IPS-11a (cell line): ENCODE data around the gene BRCA2.
"Not testable (repeated sequence)": the region's sequence is repeated elsewhere in the genome, so short reads cannot be mapped to it uniquely, and the experiment has no call there.

Experiments
- H3K4me3 ChIP-seq: one replicate; pipeline ENCODE4 v1.5.1; 2013; ENCODE audit warnings: low read depth, low read length, control low read depth

The BRCA2 gene

DNA sequence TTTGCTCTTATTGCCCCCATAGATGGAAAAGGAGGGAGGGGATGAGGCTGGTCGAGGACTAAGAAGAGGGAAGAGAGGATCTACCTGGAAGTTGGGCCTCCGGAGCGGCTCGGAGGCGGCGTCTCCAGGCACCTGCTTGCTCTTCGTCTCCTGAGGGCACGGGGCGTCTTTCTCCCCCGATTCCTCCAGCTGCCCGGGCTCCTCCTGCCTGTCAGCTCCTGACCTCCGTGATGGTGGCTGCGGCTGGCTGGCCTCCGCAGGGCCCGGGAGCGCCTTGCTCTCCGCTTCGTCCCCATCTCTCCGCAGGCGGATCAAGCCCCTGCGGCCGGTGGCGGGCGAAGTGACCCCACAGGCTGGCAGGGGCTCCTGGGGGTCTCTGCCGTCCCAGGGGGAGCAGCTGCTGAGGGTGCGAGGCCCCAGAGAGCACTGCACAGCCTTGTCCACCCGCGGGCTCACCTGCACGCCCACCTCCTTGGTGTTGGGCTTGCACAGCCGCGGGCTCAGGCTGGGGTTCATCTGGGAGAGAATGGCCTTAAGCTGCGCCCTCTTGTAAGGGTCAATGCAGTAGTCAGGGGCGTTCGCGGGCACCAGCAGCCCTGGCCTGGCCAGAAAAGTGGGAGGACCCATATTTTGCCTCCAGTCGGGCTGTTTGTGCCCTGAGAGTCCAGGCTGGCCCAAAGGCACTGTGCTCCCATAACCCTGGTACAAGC, 4.0 kb upstream of the BRCA2 start:
- no peak overlapping the region for H3K4me3 ChIP-seq

DNA sequence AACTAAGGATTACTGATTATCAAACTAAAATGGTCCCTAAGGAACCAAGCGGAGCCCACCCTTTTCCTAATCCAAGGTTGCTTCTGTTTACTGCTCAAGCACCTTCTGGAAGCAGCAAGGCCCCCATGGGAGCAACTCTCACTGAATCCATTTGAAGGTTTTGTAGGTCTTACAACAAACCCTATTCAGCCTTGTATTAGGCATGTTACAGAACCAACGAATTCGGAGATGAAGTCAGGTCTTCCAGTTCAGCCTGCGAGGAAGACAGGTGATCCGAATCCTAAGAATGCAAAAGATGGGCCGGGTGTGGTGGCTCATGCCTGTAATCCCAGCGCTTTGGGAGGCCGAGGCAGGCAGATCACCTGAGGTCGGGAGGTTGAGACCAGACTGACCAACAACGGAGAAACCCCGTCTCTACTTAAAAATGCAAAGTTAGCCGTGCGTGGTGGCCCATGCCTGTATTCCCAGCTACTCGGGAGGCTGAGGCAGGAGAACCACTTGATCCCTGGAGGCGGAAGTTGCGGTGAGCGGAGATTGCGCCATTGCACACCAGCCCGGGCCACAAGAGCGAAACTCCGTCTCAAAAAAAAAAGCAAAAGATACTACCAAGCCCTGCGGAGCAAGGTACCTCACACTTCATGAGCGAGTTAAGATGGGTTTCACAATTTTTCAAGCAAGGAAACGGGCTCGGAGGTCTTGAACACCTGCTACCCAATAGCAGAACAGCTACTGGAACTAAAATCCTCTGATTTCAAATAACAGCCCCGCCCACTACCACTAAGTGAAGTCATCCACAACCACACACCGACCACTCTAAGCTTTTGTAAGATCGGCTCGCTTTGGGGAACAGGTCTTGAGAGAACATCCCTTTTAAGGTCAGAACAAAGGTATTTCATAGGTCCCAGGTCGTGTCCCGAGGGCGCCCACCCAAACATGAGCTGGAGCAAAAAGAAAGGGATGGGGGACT, 754 bp upstream of the BRCA2 start:
- peak overlapping the region; percentile 35 for H3K4me3 ChIP-seq

DNA sequence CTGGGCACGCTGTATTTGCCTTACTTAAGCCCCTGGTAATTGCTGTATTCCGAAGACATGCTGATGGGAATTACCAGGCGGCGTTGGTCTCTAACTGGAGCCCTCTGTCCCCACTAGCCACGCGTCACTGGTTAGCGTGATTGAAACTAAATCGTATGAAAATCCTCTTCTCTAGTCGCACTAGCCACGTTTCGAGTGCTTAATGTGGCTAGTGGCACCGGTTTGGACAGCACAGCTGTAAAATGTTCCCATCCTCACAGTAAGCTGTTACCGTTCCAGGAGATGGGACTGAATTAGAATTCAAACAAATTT, 676 bp downstream of the BRCA2 start:
- peak overlapping the region; percentile 35 for H3K4me3 ChIP-seq

DNA sequence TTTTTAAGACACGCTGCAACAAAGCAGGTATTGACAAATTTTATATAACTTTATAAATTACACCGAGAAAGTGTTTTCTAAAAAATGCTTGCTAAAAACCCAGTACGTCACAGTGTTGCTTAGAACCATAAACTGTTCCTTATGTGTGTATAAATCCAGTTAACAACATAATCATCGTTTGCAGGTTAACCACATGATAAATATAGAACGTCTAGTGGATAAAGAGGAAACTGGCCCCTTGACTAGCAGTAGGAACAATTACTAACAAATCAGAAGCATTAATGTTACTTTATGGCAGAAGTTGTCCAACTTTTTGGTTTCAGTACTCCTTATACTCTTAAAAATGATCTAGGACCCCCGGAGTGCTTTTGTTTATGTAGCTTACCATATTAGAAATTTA, 1.2 kb downstream of the BRCA2 start:
- H3K4me3 ChIP-seq = no peak overlapping the region

DNA sequence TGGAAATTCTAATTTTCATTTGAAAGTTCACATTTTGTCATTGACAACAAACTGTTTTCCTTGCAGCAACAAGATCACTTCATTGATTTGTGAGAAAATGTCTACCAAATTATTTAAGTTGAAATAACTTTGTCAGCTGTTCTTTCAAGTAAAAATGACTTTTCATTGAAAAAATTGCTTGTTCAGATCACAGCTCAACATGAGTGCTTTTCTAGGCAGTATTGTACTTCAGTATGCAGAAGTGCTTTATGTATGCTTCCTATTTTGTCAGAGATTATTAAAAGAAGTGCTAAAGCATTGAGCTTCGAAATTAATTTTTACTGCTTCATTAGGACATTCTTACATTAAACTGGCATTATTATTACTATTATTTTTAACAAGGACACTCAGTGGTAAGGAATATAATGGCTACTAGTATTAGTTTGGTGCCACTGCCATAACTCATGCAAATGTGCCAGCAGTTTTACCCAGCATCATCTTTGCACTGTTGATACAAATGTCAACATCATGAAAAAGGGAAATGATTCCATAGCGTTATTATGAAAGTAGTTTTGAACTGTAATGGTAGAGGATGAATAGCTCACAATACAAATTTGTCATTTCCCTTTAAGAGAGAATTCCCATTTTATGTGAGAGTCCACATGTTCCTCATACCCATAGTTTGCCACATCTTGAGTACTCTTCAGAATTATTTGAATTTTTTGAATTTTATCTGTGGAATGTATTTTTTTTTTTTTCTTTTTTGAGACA, 2.6 kb downstream of the BRCA2 start:
- H3K4me3 ChIP-seq = no peak overlapping the region

DNA sequence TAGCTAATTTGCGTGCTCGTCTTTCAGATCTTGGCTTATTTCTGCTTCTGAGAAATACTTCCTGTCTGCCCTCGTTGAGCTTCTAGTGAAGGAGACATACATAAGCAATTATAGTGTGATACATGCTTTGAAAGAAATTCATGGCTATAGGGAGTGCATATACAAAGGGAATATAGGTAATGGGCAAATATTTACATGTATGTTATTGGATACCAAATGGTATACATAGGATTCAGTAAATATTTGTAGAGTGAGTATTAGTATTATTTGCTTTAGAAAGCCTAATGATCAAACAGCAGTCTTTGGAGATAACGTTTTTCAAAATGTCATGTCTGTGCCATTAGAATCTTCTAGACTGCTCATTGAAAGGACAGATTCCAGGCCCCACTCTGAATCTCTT, 5.2 kb downstream of the BRCA2 start:
- no peak overlapping the region for H3K4me3 ChIP-seq

DNA sequence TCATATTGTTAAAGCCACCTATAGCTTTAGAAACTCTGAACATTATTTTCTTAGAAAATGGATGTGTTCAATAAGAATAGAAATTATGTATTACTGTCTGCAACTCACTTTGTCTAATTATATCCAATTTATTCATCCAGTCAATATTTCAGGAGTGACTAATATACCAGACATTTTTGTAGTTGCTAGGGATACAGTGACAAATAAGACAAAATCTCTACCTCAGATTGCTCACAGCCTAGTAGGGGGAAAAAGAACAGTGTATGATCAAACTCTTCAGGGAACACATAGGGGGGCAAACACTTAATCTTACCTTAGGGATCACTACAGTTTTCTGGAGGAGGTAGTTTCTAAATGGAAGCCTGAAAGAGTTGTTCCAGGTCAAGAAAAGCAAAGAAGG, 8.6 kb downstream of the BRCA2 start:
- H3K4me3 ChIP-seq = no peak overlapping the region

DNA sequence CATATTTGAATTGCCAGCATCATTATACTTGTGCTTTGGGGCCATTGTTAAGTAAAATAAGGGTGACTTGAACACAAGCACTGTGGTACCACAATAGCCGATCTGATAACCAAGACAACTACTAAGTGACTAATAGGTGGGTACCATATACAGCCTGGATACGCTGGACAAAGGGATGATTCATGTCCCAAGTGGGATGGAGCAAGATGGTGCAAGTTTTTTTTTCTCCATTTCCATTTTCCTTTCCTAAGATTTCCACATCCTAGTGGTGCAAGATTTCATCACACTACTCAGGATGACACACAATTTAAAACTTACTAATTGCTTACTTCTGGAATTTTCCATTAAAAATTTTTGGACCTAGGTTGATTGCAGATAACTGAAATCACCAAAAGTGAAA, 15.1 kb downstream of the BRCA2 start:
- no peak overlapping the region for H3K4me3 ChIP-seq

DNA sequence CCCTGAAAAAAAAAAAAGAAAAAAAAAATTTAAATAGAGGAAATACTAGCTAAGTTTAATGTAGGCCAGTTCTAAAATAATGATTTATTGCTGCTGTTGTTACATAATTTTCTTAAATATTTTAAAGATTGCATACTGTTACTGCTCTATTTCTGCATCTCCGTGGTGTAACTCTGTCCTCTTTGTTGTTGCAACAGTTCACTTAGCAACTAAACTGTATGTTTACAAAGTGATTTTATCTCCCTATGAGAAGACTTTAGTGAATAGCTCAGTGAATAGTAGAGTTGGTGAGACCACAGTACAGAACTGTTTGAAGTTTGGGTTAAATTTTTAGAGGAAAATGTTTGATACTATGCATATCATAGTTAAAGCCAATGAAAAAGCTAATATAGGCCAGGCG, 19.4 kb downstream of the BRCA2 start:
- H3K4me3 ChIP-seq = no peak overlapping the region

DNA sequence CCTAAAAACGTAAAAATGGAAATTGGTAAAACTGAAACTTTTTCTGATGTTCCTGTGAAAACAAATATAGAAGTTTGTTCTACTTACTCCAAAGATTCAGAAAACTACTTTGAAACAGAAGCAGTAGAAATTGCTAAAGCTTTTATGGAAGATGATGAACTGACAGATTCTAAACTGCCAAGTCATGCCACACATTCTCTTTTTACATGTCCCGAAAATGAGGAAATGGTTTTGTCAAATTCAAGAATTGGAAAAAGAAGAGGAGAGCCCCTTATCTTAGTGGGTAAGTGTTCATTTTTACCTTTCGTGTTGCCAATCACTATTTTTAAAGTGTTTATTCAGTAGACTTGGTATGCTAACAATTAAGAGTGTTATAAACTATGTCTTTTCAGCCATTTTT, 25.6 kb downstream of the BRCA2 start:
- H3K4me3 ChIP-seq = no peak overlapping the region

DNA sequence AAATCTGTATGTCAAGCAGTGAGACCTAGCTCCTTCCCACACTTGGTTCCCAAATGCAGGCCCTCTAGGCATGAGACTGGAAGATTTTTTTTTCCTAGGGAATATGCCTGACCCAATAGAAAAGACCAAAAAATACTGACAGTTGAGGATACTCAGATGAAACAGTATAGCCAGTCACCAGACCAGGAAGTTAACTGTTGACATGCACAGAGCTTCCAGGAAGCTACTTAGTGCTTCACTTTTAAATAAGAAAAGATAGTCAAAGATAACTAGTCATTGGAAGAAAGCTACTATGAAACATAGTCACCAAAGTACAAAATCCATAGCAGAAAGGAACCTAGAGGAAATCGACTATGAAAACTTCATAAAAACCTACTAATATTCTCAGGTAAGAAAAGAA, 32.3 kb downstream of the BRCA2 start:
- H3K4me3 ChIP-seq = no peak overlapping the region

DNA sequence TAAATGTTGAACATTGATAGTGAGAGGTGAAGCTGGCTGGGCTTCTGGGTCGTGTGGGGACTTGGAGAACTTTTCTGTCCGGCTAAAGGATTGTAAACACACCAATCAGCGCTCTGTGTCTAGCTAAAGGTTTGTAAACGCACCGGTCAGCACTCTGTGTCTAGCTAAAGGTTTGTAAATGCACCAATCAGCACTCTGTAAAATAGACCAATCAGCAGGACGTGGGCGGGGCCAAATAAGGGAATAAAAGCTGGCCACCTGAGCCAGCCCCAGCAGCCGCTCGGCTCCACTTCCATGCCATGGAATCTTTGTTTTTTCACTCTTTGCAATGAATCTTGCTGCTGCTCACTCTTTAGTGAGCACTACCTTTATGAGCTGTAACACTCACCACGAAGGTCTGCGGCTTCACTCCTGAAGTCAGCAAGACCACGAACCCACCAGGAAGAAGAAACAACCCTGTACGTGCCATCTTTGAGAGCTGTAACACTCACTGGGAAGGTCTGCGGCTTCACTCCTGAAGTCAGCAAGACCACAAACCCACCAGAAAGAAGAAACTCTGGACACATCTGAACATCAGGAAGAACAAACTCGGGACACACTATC, 35.6 kb downstream of the BRCA2 start:
- not testable (repeated sequence) for H3K4me3 ChIP-seq

DNA sequence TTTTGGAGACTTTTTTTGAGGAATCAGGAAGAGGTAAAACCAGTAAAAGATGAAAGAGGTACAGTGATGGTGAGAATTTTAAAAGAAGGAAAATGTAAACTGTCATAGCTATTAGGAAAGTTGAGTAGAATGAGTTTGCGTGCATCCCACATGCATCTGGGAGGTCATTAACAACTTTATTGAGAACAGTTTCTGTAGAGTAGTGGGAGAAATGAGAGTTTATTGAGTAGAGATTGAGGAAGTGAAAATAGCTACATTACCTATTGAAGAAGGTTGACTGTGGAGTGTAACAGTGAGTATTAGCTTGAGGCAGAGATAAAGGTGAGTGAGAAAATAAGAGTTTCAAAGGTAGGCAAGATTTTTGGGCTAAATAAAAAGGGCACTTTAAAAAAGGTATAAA, 38.7 kb downstream of the BRCA2 start:
- no peak overlapping the region for H3K4me3 ChIP-seq

DNA sequence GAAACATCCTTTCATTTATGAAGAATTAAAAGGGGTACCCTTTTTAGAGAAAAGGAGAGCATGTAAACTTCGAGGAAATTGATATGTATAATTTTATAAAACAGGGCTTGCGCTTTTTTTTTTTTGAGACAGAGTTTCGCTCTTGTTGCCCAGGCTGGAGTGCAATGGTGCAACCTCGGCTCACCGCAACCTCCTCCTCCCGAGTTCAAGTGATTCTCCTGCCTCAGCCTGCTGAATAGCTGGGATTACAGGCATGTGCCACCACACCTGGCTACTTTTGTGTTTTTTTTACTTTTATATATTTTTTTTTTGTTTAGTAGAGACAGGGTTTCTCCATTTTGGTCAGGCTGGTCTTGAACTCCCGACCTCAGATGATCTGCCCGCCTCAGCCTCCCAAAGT, 40.6 kb downstream of the BRCA2 start:
- not testable (repeated sequence) for H3K4me3 ChIP-seq

DNA sequence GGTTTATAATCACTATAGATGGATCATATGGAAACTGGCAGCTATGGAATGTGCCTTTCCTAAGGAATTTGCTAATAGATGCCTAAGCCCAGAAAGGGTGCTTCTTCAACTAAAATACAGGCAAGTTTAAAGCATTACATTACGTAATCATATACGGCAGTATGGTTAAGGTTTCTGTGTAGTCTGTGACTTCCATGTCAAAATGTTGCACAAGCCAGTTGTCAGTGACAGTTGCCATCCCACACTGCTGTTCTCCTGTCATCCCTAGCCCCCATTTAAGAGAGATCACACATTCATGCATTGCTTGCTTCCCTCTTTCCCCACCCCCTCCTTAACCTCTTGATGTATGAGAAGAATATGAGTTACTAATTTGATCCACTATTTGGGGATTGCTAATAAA, 47.3 kb downstream of the BRCA2 start:
- no peak overlapping the region for H3K4me3 ChIP-seq

DNA sequence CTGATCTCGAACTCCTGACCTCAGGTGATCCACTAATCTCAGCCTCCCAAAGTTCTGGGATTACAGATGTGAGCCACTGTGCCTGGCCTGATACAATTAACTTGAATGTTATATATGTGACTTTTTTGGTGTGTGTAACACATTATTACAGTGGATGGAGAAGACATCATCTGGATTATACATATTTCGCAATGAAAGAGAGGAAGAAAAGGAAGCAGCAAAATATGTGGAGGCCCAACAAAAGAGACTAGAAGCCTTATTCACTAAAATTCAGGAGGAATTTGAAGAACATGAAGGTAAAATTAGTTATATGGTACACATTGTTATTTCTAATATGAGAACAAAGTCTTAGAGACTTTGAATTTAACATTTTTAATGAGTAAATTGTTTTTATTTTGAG, 55.5 kb downstream of the BRCA2 start:
- no peak overlapping the region for H3K4me3 ChIP-seq

DNA sequence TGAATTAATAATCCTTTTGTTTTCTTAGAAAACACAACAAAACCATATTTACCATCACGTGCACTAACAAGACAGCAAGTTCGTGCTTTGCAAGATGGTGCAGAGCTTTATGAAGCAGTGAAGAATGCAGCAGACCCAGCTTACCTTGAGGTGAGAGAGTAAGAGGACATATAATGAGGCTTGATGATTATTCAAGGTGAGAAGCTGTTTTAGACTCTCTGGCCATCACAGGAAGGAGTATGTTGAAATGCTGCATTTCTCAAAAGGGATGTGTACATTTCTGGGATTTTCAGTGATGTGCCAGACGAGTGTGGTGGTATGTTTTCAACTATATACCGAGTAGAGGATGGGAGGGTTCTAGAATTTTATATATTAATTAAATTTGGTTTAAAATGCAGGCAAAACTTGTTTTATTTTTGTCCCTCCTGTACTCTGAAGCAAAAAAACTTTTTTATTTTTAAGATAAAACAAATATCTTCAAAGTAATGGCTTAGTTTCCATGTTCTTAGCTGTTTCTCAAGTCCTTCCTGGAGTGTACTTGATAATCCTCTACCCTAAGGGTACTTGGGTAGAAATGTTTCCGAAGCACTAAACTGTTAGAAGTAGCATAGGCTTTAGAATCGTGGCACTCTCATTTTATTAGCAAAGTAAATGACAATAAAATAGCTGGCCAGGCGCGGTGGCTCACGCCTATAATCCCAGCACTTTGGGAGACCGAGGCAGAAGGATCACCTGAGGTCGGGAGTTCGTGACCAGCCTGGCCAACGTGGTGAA, 61.5 kb downstream of the BRCA2 start:
- H3K4me3 ChIP-seq = no peak overlapping the region

DNA sequence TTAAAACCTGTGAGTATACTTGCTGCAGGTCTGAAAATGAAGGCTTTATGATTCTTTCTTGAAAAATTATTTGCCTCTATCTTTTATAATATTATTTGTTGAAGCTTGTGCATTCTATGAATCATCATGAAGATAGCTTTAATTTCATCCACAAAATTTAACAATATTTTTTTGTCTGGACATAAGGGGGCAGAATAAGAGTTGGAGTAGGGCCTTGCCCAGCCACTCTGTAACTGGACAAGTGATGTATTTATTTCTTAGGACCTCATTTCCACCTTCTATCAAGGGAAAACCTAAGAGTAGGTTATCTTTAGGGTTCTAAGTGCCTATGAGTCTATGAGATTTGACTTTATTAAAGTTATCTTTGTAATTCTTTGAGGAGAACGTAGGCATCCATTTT, 62.7 kb downstream of the BRCA2 start:
- no peak overlapping the region for H3K4me3 ChIP-seq

DNA sequence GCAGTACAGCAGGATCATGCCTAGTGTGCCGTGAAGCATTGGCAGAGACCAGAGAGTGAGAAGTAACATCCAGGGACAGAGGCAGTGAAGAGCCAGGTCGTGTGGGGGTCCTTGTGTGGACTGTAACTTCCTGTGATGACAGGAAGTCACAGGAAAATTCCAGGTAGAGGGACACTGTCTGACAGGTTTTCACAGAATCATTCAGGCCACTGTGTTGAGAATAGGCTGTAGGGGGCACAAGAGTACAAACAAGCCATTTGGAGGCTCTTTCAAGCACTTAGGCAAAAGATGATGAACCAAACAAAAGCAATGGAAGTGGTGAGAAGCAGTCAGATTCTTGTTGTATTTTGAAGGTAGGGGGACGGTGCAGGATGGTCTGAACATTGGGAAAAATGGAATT, 66.2 kb downstream of the BRCA2 start:
- no peak overlapping the region for H3K4me3 ChIP-seq

DNA sequence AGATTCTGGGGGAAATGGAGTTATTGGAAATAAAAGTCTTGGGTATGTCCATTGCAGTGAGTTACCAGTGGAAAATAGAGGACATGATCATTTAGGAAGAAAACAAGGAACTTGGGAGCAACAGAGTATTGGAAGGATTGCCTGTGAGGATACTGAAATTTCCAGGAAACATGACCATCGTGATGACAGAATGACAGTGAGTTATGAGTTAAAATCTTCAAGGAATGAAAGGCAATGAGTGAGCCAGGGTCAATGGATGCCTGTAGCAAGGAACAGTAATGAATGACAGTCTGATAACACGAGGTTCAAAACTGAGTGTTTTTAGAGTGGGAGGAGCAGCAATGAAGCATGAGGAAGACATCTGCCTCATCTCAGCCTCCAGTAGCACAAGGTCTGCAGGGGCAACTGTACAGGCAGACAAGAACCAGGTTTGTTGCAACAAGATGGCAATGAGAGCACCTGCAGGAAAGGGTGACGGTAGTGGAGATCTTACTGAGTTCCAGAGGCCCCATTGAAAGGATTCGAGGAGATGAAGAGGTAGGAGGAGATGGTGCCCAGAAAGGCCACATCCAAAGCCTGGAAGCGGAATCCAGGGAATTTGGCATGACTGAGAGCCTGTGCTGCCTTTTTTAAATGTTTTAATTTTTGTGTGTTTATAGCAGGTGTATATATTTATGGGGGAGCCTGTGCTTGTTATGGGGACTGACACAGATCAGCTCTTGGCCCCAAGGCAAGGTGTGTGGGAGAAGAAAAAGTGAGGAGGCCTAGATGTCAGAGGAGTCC, 68.7 kb downstream of the BRCA2 start:
- H3K4me3 ChIP-seq = no peak overlapping the region
